Lung (tissue), 12 donors: Measurements from ENCODE around the gene LDLRAP1. TPM values are rescaled to one million over a fixed set of nuclear protein-coding genes. Genes with fewer than 3 reads are reported as not detected.
A peak's percentile ranks its signal among the peaks of the same experiment; 100 is the strongest.

Experiments used
- ATAC-seq: fragments of 200-7000 bp; cut with Tn5 transposase; one replicate; pipeline ENCODE4 v1.9.1; 2020; ENCODE audit warnings: moderate number of reproducible peaks; ENCODE audit not compliant: insufficient read depth, low FRiP score
- DNase-seq, 3 donors: peaks; one replicate each; pipeline ENCODE4 v3.0.0-alpha.2; 2013 to 2017
- H3K27ac ChIP-seq, 2 donors: one replicate each; pipeline ENCODE4 v1.5.1; 2013; ENCODE audit warnings: mild to moderate bottlenecking in 2 of 2, moderate library complexity in 2 of 2, control low read depth in 1 of 2, inconsistent platforms in 1 of 2, low read depth in 1 of 2, low read length in 1 of 2
- H3K27me3 ChIP-seq, 3 donors: one replicate each; pipeline ENCODE4 v1.5.1; 2013; ENCODE audit warnings: low read length in 2 of 3; ENCODE audit not compliant: control insufficient read depth in 3 of 3, insufficient read depth in 3 of 3
- H3K36me3 ChIP-seq, 4 donors: one replicate each; pipeline ENCODE4 v1.5.1; 2013; ENCODE audit warnings: low read length in 4 of 4, mild to moderate bottlenecking in 1 of 4, moderate library complexity in 1 of 4; ENCODE audit not compliant: control insufficient read depth in 4 of 4, insufficient read depth in 4 of 4
- H3K4me1 ChIP-seq, 5 donors: one replicate each; pipeline ENCODE4 v1.5.1; 2013; ENCODE audit warnings: low read length in 5 of 5, mild to moderate bottlenecking in 2 of 5, moderate library complexity in 1 of 5; ENCODE audit not compliant: control insufficient read depth in 5 of 5, insufficient read depth in 5 of 5
- H3K4me3 ChIP-seq: one replicate; pipeline ENCODE4 v1.5.1; 2013; ENCODE audit warnings: mild to moderate bottlenecking, control low read depth, moderate library complexity
- H3K9ac ChIP-seq, 2 donors: one replicate each; pipeline ENCODE4 v1.5.1; 2013; ENCODE audit warnings: low read length in 2 of 2, control low read depth in 1 of 2; ENCODE audit not compliant: insufficient read depth in 1 of 2
- H3K9me3 ChIP-seq, 4 donors: one replicate each; pipeline ENCODE4 v1.5.1; 2013; ENCODE audit warnings: low read length in 3 of 4, mild to moderate bottlenecking in 1 of 4, moderate library complexity in 1 of 4; ENCODE audit not compliant: control insufficient read depth in 4 of 4, insufficient read depth in 3 of 4
- WGBS, 2 donors: extraction: QIAGEN DNeasy Blood & Tissue Kit; methylation state at CpG; one replicate each; pipeline ENCODE4 v1.1.7; 2013; 5-methylcytosine and 5-hydroxymethylcytosine counted together
- polyA plus RNA-seq, 2 donors: library from polyadenylated mRNA; stranded (reverse); fragments of 200-250 nt; gene quantifications; one replicate each; pipeline ENCODE4 v1.2.1, GENCODE V29; 2013
- total RNA-seq, 2 donors: library from RNA; depleted of rRNA in 1 of 2; stranded (reverse); fragments of >200 nt in 1 of 2; gene quantifications; one replicate each; pipeline ENCODE4 v1.2.1, GENCODE V29; 2014 to 2021
- TF ChIP-seq, protein P1 (sequence below): IDR thresholded peaks from 2 replicates; pipeline ENCODE4 v1.5.1; 2012; ENCODE audit warnings: mild to moderate bottlenecking; ENCODE audit errors: control extremely low read depth, extremely low read depth
- donor health status: control.
- donor health status: control.
- donor health status: Bipolar disorder and iron deficiency.
- donor health status: healthy.
- donor health status: DM: yes; HTN: yes; CAD: no.

LDLRAP1 gene
- total and polyA plus RNA-seq, 4 donors: 15.2 to 23.4 (median 18.3) TPM

GRCh38 chr1:25517476-25518394 is 25.7 kb upstream of the LDLRAP1 start:
- no peak overlapping the region for H3K27ac ChIP-seq
- DNase-seq (no peak), ATAC-seq (no peak)
- TF ChIP-seq, protein P1, sequence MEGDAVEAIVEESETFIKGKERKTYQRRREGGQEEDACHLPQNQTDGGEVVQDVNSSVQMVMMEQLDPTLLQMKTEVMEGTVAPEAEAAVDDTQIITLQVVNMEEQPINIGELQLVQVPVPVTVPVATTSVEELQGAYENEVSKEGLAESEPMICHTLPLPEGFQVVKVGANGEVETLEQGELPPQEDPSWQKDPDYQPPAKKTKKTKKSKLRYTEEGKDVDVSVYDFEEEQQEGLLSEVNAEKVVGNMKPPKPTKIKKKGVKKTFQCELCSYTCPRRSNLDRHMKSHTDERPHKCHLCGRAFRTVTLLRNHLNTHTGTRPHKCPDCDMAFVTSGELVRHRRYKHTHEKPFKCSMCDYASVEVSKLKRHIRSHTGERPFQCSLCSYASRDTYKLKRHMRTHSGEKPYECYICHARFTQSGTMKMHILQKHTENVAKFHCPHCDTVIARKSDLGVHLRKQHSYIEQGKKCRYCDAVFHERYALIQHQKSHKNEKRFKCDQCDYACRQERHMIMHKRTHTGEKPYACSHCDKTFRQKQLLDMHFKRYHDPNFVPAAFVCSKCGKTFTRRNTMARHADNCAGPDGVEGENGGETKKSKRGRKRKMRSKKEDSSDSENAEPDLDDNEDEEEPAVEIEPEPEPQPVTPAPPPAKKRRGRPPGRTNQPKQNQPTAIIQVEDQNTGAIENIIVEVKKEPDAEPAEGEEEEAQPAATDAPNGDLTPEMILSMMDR: no peak
- no peaks in the 10 kb centered on the region for H3K27me3 ChIP-seq
- H3K9me3 ChIP-seq: no peaks in the 10 kb centered on the region
- H3K4me1 ChIP-seq: no peaks in the 10 kb centered on the region
- 82 to 85% methylated on average over 33 of the region's 33 CpGs for WGBS, 2 donors
- H3K36me3 ChIP-seq: no peaks in the 10 kb centered on the region
- H3K4me3 ChIP-seq: no peak overlapping the region
- no peak overlapping the region for H3K9ac ChIP-seq

GRCh38 chr1:25519624-25520023 is 23.8 kb upstream of the LDLRAP1 start:
- TF ChIP-seq, protein P1: no peak
- ATAC-seq (no peak), DNase-seq (no peak)
- Histone ChIP-seq H3K36me3 (no peaks in the 10 kb centered on the region), H3K27ac (no peak overlapping the region), H3K4me3 (no peak overlapping the region), H3K9ac (no peak overlapping the region), H3K27me3 (no peaks in the 10 kb centered on the region), H3K4me1 (no peaks in the 10 kb centered on the region), H3K9me3 (no peaks in the 10 kb centered on the region)
- WGBS, 2 donors: 85 to 90% methylated on average over 5 of the region's 5 CpGs

GRCh38 chr1:25520446-25521061 is 22.9 kb upstream of the LDLRAP1 start:
- 17 to 29% methylated on average over 4 of the region's 4 CpGs for WGBS, 2 donors
- no peaks in the 10 kb centered on the region for H3K36me3 ChIP-seq
- ATAC-seq: no peak
- no peaks in the 10 kb centered on the region for H3K4me1 ChIP-seq
- no peak overlapping the region for H3K4me3 ChIP-seq
- DNase-seq: peak; percentile 47 to 76 (median 70)
- TF ChIP-seq, protein P1: peak; percentile 69
- H3K9ac ChIP-seq: no peak overlapping the region
- H3K27me3 ChIP-seq: no peaks in the 10 kb centered on the region
- H3K27ac ChIP-seq: no peak overlapping the region
- H3K9me3 ChIP-seq: peaks cover 0 to 5% (median 1%) of the 10 kb centered on the region in 4 donors
